ENCODE results near the gene JMJD8. TPM values are rescaled to one million over a fixed set of nuclear protein-coding genes. Genes with fewer than 3 reads are reported as not detected.

The JMJD8 gene
- total and polyA plus RNA-seq, 2 donors (not counting 1 experiment from before 2014, with no cell fraction given), result 23.8 to 31.5 TPM

- no peak overlapping the region for H3K4me2 ChIP-seq (ENCODE audit: extremely low read depth, insufficient read depth, low read length)
- H3K9me3 ChIP-seq (ENCODE audit: control insufficient read depth, insufficient read depth, low read depth, low read length), result no peaks in the 10 kb centered on the region
- H3K4me3 ChIP-seq (replicated peaks in 1 of 4; ENCODE audit: control extremely low read depth in 1 of 4, insufficient read depth in 1 of 4, low read depth in 3 of 4, low read length in 4 of 4), result no peak overlapping the region
- H2AFZ ChIP-seq (ENCODE audit: low read length), result no peak overlapping the region
- H3K27ac ChIP-seq (ENCODE audit: insufficient read depth, low read length), result no peak overlapping the region
- H3K79me2 ChIP-seq (ENCODE audit: control insufficient read depth, insufficient read depth, low read length), result peaks cover 4% of the 10 kb centered on the region
- TF ChIP-seq EZH2 (IDR thresholded peaks at IDR 0.05; ENCODE audit: low read length, missing control alignments) (no peak), CTCF (conservative IDR thresholded peaks at IDR 0.05 in 1 of 2, IDR thresholded peaks at IDR 0.05 in 1 of 2; ENCODE audit: low read depth in 1 of 2, low read length in 2 of 2) (no peak)
- no peaks in the 10 kb centered on the region for H4K20me1 ChIP-seq (ENCODE audit: control insufficient read depth, extremely low read depth, insufficient read depth, low read length)
- peaks cover 15% of the 10 kb centered on the region for H3K36me3 ChIP-seq (ENCODE audit: control insufficient read depth, insufficient read depth, low read length)
- H3K4me1 ChIP-seq (ENCODE audit: control insufficient read depth, extremely low read depth, insufficient read depth, low read length), result no peaks in the 10 kb centered on the region
- DNase-seq (ENCODE audit: low read depth in 2 of 2), result no peak
- no peaks in the 10 kb centered on the region for H3K27me3 ChIP-seq (ENCODE audit: control insufficient read depth, insufficient read depth, low read length)
- no peak overlapping the region for H3K9ac ChIP-seq (ENCODE audit: insufficient read depth, low read length)
These were observed 51.4 kb downstream of the JMJD8 start for GRCh38 chr16:632486-633335.

GRCh38 chr16:631808-632358 is 52.3 kb downstream of the JMJD8 start:
- Histone ChIP-seq H3K4me1 (ENCODE audit: control insufficient read depth, extremely low read depth, insufficient read depth, low read length) (no peaks in the 10 kb centered on the region), H3K79me2 (ENCODE audit: control insufficient read depth, insufficient read depth, low read length) (peaks cover 4% of the 10 kb centered on the region), H4K20me1 (ENCODE audit: control insufficient read depth, extremely low read depth, insufficient read depth, low read length) (no peaks in the 10 kb centered on the region), H2AFZ (ENCODE audit: low read length) (no peak overlapping the region), H3K4me2 (ENCODE audit: extremely low read depth, insufficient read depth, low read length) (no peak overlapping the region), H3K27me3 (ENCODE audit: control insufficient read depth, insufficient read depth, low read length) (no peaks in the 10 kb centered on the region), H3K4me3 (replicated peaks in 1 of 4; ENCODE audit: control extremely low read depth in 1 of 4, insufficient read depth in 1 of 4, low read depth in 3 of 4, low read length in 4 of 4) (no peak overlapping the region), H3K9me3 (ENCODE audit: control insufficient read depth, insufficient read depth, low read depth, low read length) (no peaks in the 10 kb centered on the region), H3K9ac (ENCODE audit: insufficient read depth, low read length) (no peak overlapping the region), H3K27ac (ENCODE audit: insufficient read depth, low read length) (no peak overlapping the region), H3K36me3 (ENCODE audit: control insufficient read depth, insufficient read depth, low read length) (peaks cover 15% of the 10 kb centered on the region)
- no peak for DNase-seq (ENCODE audit: low read depth in 2 of 2)
- TF ChIP-seq EZH2 (IDR thresholded peaks at IDR 0.05; ENCODE audit: low read length, missing control alignments) (no peak), CTCF (conservative IDR thresholded peaks at IDR 0.05 in 1 of 2, IDR thresholded peaks at IDR 0.05 in 1 of 2; ENCODE audit: low read depth in 1 of 2, low read length in 2 of 2) (no peak)

Other genes with a start within 250 kb of the JMJD8 start
- 16.4 and 21.3 TPM in 2 replicates for gene CAPN15, start 156.6 kb downstream of the JMJD8 start, total RNA-seq
- gene CAPN15, start 156.6 kb downstream of the JMJD8 start, polyA plus RNA-seq, result 4.1 and 7.8 TPM in 2 replicates
- gene PRR35, start 123.9 kb downstream of the JMJD8 start, total RNA-seq, result not detected in 2 replicates
- gene PRR35, start 123.9 kb downstream of the JMJD8 start, polyA plus RNA-seq, result not detected in 2 replicates
- 2.1 and 3.3 TPM in 2 replicates for gene NHLRC4, start 117.3 kb downstream of the JMJD8 start, total RNA-seq
- 0.34 and 0.66 TPM in 2 replicates for gene NHLRC4, start 117.3 kb downstream of the JMJD8 start, polyA plus RNA-seq
- 20.5 and 22.3 TPM in 2 replicates for gene PIGQ, start 114.4 kb downstream of the JMJD8 start, total RNA-seq
- gene PIGQ, start 114.4 kb downstream of the JMJD8 start, polyA plus RNA-seq, result 11.2 and 13.0 TPM in 2 replicates
- gene RAB40C, start 94.3 kb downstream of the JMJD8 start, total RNA-seq, result 9.8 and 11.6 TPM in 2 replicates
- 3.2 and 3.7 TPM in 2 replicates for gene RAB40C, start 94.3 kb downstream of the JMJD8 start, polyA plus RNA-seq
- gene WFIKKN1, start 53.3 kb downstream of the JMJD8 start, total RNA-seq, result under 0.01 and 0.17 TPM in 2 replicates
- not detected in 2 replicates for gene WFIKKN1, start 53.3 kb downstream of the JMJD8 start, polyA plus RNA-seq
- 71.7 and 75.2 TPM in 2 replicates for gene METTL26, start 48.0 kb downstream of the JMJD8 start, total RNA-seq
- gene METTL26, start 48.0 kb downstream of the JMJD8 start, polyA plus RNA-seq, result 39.2 and 49.7 TPM in 2 replicates
- gene MCRIP2, start 42.5 kb downstream of the JMJD8 start, total RNA-seq, result 18.0 and 21.8 TPM in 2 replicates
- gene MCRIP2, start 42.5 kb downstream of the JMJD8 start, polyA plus RNA-seq, result 2.8 and 3.4 TPM in 2 replicates
- 4.6 and 4.8 TPM in 2 replicates for gene WDR90, start 35.0 kb downstream of the JMJD8 start, total RNA-seq
- gene WDR90, start 35.0 kb downstream of the JMJD8 start, polyA plus RNA-seq, result 2.9 and 4.4 TPM in 2 replicates
- 27.7 and 29.6 TPM in 2 replicates for gene RHOT2, start 16.2 kb downstream of the JMJD8 start, total RNA-seq
- 35.4 and 39.7 TPM in 2 replicates for gene RHOT2, start 16.2 kb downstream of the JMJD8 start, polyA plus RNA-seq
- gene RHBDL1, start 8.7 kb downstream of the JMJD8 start, total RNA-seq, result 2.6 and 7.1 TPM in 2 replicates
- gene RHBDL1, start 8.7 kb downstream of the JMJD8 start, polyA plus RNA-seq, result 0.76 and 1.4 TPM in 2 replicates
- gene STUB1, start 3.9 kb downstream of the JMJD8 start, total RNA-seq, result 114 and 133 TPM in 2 replicates
- gene STUB1, start 3.9 kb downstream of the JMJD8 start, polyA plus RNA-seq, result 94.6 and 146 TPM in 2 replicates
- 5.6 and 6.1 TPM in 2 replicates for gene WDR24, start 6.1 kb upstream of the JMJD8 start, total RNA-seq
- 2.1 and 3.5 TPM in 2 replicates for gene WDR24, start 6.1 kb upstream of the JMJD8 start, polyA plus RNA-seq
- gene FBXL16, start 21.5 kb upstream of the JMJD8 start, total RNA-seq, result not detected in 2 replicates
- gene FBXL16, start 21.5 kb upstream of the JMJD8 start, polyA plus RNA-seq, result 0.07 and 0.14 TPM in 2 replicates
- gene METRN, start 30.8 kb upstream of the JMJD8 start, total RNA-seq, result 35.3 and 37.5 TPM in 2 replicates
- gene METRN, start 30.8 kb upstream of the JMJD8 start, polyA plus RNA-seq, result 5.3 and 6.1 TPM in 2 replicates
- gene ANTKMT, start 36.8 kb upstream of the JMJD8 start, total RNA-seq, result 24.9 and 31.5 TPM in 2 replicates
- gene ANTKMT, start 36.8 kb upstream of the JMJD8 start, polyA plus RNA-seq, result 4.5 and 6.1 TPM in 2 replicates
- gene CCDC78, start 42.1 kb upstream of the JMJD8 start, total RNA-seq, result 1.0 and 1.8 TPM in 2 replicates
- gene CCDC78, start 42.1 kb upstream of the JMJD8 start, polyA plus RNA-seq, result 0.50 and 0.64 TPM in 2 replicates
- 14.1 and 16.3 TPM in 2 replicates for gene HAGHL, start 42.8 kb upstream of the JMJD8 start, total RNA-seq
- gene HAGHL, start 42.8 kb upstream of the JMJD8 start, polyA plus RNA-seq, result 3.1 and 3.7 TPM in 2 replicates
- gene CIAO3, start 56.7 kb upstream of the JMJD8 start, total RNA-seq, result 31.0 and 38.0 TPM in 2 replicates
- gene CIAO3, start 56.7 kb upstream of the JMJD8 start, polyA plus RNA-seq, result 9.3 and 14.2 TPM in 2 replicates
- gene MSLN, start 76.4 kb upstream of the JMJD8 start, total RNA-seq, result not detected in 2 replicates
- not detected in 2 replicates for gene MSLN, start 76.4 kb upstream of the JMJD8 start, polyA plus RNA-seq
- 15.9 and 16.2 TPM in 2 replicates for gene RPUSD1, start 104.0 kb upstream of the JMJD8 start, total RNA-seq
- 8.2 and 10.3 TPM in 2 replicates for gene RPUSD1, start 104.0 kb upstream of the JMJD8 start, polyA plus RNA-seq
- gene CHTF18, start 104.3 kb upstream of the JMJD8 start, total RNA-seq, result 1.3 and 4.3 TPM in 2 replicates
- gene CHTF18, start 104.3 kb upstream of the JMJD8 start, polyA plus RNA-seq, result 1.1 and 5.7 TPM in 2 replicates
- not detected in 2 replicates for gene GNG13, start 116.4 kb upstream of the JMJD8 start, total RNA-seq
- not detected in 2 replicates for gene GNG13, start 116.4 kb upstream of the JMJD8 start, polyA plus RNA-seq